ENCODE results near the gene NOXA1.
A peak's percentile ranks its signal among the peaks of the same experiment; 100 is the strongest.
"Not testable (repeated sequence)": the region's sequence is repeated elsewhere in the genome, so short reads cannot be mapped to it uniquely, and the experiment has no call there.

NOXA1 gene

GRCh38 chr9:137406085-137406760, 17.0 kb upstream of the NOXA1 start:
- no peak for DNase-seq

DNA sequence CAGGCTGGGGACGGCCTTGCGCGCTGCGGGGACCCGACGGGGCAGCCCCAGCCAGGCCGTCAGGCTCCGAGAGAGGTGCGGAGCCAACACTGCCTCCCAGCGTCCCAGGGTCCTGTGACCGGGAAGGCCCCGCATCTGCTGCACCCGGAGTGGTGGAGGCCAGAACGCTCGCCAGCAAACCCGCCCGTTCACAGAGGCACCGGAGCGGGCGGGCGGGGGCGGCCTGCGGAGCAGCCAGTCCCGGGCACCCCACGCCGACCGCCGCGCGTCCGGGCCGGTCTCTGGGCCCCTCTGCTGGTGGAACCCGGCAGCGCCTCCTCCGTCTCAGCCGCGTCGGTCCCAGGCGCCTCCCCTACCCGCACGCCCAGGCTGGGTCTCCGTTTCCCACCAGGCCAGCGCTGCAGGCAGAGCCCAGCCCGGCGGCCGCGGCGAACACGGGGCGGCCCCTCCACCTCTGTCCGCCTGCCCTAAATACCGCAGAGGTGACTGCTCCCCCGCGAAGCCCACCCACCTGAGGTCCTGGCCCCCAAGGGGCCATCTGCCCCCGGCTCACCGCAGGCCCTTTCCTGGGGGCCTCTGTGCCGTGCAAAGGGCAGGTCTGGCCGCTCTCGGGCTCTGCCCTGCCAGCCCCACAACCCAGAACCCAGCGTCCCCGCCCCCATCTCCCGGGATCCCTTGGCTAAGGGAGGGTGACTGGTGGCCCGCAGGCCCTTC, 16.2 kb upstream of the NOXA1 start:
- no peak for DNase-seq

- no peak for DNase-seq
These were observed 15.4 kb upstream of the NOXA1 start for GRCh38 chr9:137407590-137408300.

DNA sequence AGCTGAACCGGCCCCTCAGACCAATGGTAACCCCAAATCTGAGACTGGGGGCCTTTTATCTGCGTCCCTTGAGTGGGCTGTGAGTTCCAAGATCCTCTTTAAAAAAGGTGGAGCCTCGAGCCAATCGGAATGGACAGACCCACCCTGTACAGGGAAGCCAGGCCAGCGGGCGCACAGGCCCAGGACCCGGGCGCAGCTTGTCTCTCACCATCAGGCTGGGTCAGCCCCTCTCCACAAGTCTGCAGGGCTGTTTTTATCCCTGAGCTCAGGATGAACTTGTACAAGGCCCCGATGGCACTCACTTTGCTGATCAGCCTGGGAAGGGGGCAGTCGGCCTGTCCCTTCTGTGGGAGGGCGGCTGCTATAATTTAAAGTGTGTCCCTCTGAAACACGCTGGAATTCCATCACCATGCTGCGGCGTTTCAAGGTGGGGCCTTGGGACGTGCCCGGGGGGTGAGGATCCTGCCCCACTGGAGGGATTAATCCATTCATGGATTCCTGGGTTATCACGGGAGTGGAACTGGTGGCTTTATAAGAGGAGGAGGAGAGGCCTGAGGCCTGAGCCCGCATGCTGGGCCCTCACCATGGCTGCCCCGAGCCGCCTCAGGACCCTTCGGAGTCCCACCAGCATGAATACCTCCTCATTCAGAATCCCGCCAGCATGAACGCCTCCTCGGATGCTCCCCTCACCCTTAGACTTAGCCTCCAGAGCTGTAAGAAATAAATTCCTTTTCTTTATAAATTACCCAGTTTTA, 14.4 kb upstream of the NOXA1 start:
- DNase-seq: no peak

- DNase-seq: no peak
These were observed 13.7 kb upstream of the NOXA1 start for GRCh38 chr9:137409515-137409914.

GRCh38 chr9:137410236-137410890, 12.8 kb upstream of the NOXA1 start:
- not testable (repeated sequence) for DNase-seq

- no peak for DNase-seq
These were observed 12.3 kb upstream of the NOXA1 start for GRCh38 chr9:137410891-137411249.

DNA sequence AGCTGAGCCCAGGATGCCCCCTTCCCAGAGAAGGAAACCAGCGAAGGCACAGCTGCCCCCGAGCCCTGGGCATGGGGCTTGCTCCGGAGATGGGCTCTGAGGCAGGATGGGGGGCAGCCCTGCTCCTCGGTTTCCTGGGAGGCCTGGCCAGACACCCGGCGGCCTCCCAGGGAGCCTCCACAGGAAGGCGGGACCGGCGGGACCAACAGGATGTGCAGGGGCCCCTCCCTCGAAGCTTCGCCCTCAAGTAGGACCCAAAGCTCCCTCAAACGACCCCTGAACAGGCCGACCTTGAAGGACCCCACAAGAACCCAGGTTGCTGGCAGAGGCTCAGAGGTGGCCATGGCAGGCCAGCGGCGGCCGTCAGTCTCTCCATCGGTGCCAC, 11.9 kb upstream of the NOXA1 start:
- peak in 1 of 2 experiments; percentile 63 for DNase-seq

DNA sequence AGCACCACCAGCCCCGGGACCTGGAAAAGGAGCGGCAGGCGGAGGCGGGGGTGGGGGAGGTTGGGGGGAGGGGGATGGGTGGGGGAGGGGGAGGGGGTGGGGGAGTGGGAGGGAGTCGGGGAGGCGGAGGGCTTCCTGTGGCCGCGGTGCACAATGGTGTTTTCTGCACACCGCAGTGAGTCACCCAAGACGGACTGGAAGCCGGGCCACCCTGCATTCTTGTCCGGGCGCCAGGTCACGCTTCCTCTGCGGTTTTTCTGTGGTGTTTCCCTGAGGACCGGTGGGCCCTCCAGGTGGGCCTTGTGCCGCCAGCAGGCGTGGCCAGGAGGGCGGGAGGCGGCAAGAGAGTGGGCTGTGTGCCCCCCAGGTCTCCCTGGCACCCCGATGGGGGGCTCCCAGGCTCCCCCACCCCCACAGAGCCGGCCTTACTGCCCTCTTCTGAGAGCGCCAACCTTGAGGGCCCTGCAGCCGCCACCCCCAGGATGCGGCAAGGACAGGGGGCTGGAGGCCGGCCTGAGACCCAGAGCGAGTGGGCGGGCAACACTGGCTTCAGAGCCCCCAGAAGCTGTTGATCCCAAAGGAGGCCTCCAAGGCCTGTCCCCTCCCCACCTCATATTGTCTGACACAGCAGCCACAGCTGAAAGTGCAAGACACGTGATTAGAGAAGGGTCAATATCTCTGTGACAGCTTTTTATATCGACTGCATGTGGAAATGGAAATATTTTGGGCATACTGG, 11.4 kb upstream of the NOXA1 start:
- peak; percentile 83 to 91 for DNase-seq

- DNase-seq: no peak
These were observed 10.8 kb upstream of the NOXA1 start for GRCh38 chr9:137412431-137412830.

GRCh38 chr9:137415451-137415850, 7.7 kb upstream of the NOXA1 start:
- DNase-seq: no peak

- no peak for DNase-seq
These were observed 7.1 kb upstream of the NOXA1 start for GRCh38 chr9:137416006-137416562.

- DNase-seq: no peak
These were observed 6.5 kb upstream of the NOXA1 start for GRCh38 chr9:137416563-137417151.

- no peak for DNase-seq
These were observed 5.8 kb upstream of the NOXA1 start for GRCh38 chr9:137417161-137418021.

DNA sequence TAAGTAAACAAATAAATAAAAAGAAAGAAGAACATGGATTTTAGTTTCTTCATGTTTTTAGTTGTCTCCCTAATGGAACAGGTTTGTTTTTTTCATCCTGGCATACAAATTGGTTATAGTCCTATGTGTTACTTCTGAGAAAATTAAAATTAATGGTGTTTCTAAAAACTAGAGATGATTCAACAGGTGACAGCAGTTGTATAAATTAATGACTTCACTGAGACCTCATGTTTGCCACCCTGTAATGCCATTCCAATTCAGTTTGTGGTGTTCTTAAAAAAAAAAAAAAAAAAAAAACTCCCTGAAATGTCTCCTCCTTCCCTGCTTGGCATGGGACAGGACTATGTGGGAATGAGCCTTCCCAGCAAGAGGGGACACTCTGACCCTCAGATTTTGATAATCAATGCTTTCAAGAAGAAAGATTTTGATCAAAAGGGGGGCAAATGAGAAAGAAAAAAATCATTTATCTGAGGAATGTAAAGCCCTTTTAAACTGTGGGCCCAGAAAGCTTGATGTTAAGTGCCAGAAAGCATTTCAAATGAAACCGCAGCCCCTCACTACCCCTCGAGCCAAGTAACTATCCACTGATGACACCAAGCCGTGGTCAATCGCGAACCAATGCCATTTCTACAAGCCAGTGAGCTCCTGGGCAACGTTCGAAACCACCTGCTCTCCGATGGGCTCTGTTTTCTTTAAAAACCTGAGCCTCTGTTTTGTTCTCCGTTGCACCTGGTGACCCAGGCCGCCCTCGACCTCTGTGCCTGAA, 1.2 kb upstream of the NOXA1 start:
- DNase-seq: no peak

GRCh38 chr9:137423514-137424291, 510 bp downstream of the NOXA1 start:
- DNase-seq: peak in 1 of 2 experiments; percentile 21

DNA sequence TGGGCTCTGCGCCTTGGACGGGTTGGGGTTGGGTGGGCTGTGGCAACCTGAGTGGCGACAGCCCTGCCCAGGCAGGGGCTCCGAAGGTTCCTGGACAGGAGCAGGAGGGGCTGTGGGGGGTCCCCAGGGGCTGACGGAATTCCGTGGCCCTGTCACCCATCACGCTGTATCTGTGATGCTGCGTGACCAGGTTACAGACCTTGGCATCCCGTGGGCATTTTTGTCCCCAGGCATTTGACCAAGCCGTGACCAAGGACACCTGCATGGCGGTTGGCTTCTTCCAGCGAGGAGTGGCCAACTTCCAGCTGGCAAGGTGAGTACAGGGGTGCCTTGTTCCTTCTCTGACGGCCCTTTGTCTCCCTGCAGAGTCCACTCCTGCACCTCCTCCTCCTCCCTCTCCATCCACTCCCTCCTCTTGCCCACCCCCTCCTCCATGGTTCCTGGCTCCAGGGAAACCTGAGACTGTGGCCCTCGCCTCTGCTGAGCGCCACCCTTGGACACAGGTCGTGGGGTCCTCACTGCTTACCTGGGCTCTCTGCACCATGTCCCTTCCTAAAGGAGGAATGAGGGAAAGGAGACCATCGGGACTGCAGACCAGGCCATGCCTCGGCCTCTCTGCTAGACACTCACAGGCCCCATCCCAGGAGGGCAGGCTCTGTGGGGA, 3.0 kb downstream of the NOXA1 start:
- no peak for DNase-seq
